ENCODE results near the gene MACROD2.

- TF ChIP-seq CTCF (optimal IDR thresholded peaks at IDR 0.05 in 1 of 3, IDR thresholded peaks at IDR 0.05 in 1 of 3, conservative IDR thresholded peaks at IDR 0.05 in 1 of 3; ENCODE audit: extremely low read depth in 1 of 3, insufficient read depth in 2 of 3, low read length in 3 of 3) (no peak), EZH2 (IDR thresholded peaks at IDR 0.05; ENCODE audit: low read length) (no peak)
Observed at GRCh38 chr20:16000112-16000511, 2004.8 kb downstream of the MACROD2 start.
